SIG-M5 treated with dmso at 0.1 percent for 504 hours (cell line): ENCODE measurements around the gene CXorf49B.

ENCODE experiments used
- DNase-seq: peaks from one replicate; lab custom pipeline; 2025; ENCODE audit not compliant: unreplicated experiment; lab: John Stamatoyannopoulos, UW

CXorf49B gene

GRCh38 chrX:71815121-71815905 is 52.2 kb downstream of the CXorf49B start:
- no peak for DNase-seq

DNA sequence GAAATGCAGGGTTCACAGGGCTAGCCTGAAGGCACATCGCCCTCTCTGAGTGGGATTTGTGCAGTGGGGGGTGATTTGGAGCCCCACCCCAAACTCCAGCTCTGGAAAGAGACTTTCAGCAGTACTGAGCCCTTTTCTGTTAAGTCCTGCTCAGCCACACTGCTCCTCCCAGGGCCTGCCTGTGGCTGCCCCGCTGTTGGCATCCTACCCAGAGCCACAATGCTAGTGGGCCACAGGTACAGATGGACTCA is 52.7 kb downstream of the CXorf49B start:
- DNase-seq: no peak
